Measurements from ENCODE around the gene SNX33. TPM values are rescaled to one million over a fixed set of nuclear protein-coding genes. Genes with fewer than 3 reads are reported as not detected.

Gene SNX33
- total RNA-seq, 2 experiments from 2014 or later: 3.0 to 3.2 TPM

DNA sequence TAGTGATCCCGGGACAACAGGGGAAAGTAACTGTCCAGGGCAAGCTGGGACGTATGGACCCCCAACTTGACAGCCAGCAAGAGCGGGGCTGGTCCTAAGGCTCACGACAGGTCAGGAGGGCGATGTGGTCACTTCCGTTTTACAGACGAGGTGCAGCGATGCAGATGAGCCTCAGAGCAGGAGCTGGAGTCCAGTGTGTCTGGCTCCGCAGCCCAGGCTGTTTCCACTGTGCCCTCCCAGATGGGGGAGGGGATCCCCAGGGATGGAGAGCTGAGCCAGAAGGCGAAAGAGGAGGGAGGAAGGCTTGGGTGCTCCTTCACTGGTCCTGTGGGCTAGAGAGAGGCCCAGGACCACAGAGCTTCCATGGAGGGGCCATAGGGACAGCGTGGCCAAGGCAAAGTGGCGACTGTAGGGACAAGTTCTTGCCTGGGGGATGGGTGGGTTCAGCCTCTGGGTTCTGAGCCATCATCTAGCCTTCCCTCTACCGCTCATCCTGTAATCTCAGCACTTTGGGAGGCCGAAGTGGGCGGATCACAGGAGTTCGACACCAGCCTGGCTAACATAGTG lies 5.7 kb downstream of the SNX33 start:
- Mint-ChIP-seq H3K9me3 (no peaks in the 10 kb centered on the region), H3K4me1 (ENCODE audit: low read depth) (peaks cover 37% of the 10 kb centered on the region), H3K36me3 (no peaks in the 10 kb centered on the region), H3K27me3 (no peaks in the 10 kb centered on the region), H3K4me3 (no peak overlapping the region), H3K27ac (no peak overlapping the region)
- ChIA-PET CTCF (no interaction called here), POLR2A (interaction anchor here (0.6 to 1.5 kb wide), 2 partner anchors 13 to 57 kb away, joined by 3 to 5 read pairs; partner anchors contain the start of gene IMP3)
- intact Hi-C loops (cut with micrococcal nuclease): no loop called here
- no peak for DNase-seq

GRCh38 chr15:75654201-75654907 lies 6.6 kb downstream of the SNX33 start:
- Mint-ChIP-seq H3K27ac (no peak overlapping the region), H3K4me3 (no peak overlapping the region), H3K36me3 (no peaks in the 10 kb centered on the region), H3K9me3 (no peaks in the 10 kb centered on the region), H3K27me3 (no peaks in the 10 kb centered on the region), H3K4me1 (ENCODE audit: low read depth) (peaks cover 30% of the 10 kb centered on the region)
- no peak for DNase-seq
- intact Hi-C loops (cut with micrococcal nuclease): no loop called here
- POLR2A ChIA-PET: no interaction called here
- CTCF ChIA-PET: no interaction called here

DNA sequence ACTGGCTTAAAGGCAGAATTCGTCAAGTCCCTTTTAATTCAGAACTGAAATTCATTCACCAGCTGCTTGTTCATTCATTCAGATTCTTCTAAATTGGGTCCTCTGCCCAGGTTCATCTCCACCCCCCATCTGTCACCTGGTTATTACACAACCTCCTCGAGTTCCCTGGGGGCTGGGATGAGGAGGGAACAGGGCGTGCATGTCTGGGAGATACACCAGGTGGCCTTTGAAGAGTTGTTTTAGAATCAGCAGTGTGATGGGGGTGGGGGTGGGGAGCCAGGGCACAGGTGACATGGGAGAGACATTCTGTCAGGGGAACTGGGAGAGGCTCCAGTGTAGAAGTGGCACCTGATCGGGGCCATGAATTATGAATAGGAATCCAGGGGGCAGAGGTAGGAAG lies 8.2 kb downstream of the SNX33 start:
- ChIA-PET CTCF (no interaction called here), POLR2A (no interaction called here)
- no peaks in the 10 kb centered on the region for H3K9me3 Mint-ChIP-seq
- H3K27ac Mint-ChIP-seq: no peak overlapping the region
- no peak overlapping the region for H3K4me3 Mint-ChIP-seq
- no peaks in the 10 kb centered on the region for H3K27me3 Mint-ChIP-seq
- intact Hi-C loops (cut with micrococcal nuclease): no loop called here
- no peaks in the 10 kb centered on the region for H3K36me3 Mint-ChIP-seq
- DNase-seq: no peak
- peaks cover 15% of the 10 kb centered on the region for H3K4me1 Mint-ChIP-seq (ENCODE audit: low read depth)

DNA sequence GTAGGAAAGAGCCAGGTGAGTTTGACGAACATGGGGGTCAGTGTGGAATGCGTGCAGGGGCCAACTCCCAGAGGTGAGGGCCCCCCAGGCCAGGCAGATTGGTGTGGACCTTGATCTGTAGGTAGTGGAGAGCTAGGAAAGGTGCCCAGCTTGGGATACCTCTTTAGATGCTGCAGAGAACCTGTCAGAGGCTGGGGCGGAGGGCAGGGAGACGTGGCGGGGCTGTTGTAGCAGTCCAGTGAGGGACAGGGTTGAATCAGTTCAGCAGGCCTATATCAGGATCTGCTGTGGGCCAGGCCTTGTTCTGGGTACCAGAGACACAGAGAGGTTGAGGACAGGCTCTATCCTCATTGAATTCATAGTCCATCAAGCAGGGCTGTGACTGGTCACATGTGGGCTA lies 8.6 kb downstream of the SNX33 start:
- Mint-ChIP-seq H3K4me3 (no peak overlapping the region), H3K27me3 (no peaks in the 10 kb centered on the region), H3K27ac (no peak overlapping the region), H3K36me3 (no peaks in the 10 kb centered on the region), H3K4me1 (ENCODE audit: low read depth) (peaks cover 11% of the 10 kb centered on the region), H3K9me3 (no peaks in the 10 kb centered on the region)
- CTCF ChIA-PET: no interaction called here
- DNase-seq: no peak
- POLR2A ChIA-PET: no interaction called here
- intact Hi-C loops (cut with micrococcal nuclease): no loop called here

DNA sequence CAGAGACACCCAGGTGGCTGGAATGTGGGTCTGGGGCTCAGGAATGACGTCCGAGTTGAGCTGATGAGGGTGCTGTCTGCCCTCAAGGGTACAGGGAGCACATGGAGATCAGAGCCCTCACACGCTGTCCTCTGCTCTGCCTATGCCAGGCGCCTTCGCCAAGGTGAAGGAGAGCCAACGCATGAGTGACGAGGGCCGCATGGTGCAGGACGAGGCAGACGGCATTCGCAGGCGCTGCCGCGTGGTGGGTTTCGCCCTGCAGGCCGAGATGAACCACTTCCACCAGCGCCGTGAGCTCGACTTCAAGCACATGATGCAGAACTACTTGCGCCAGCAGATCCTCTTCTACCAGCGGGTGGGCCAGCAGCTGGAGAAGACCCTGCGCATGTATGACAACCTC lies 9.1 kb downstream of the SNX33 start:
- DNase-seq: no peak
- Mint-ChIP-seq H3K36me3 (no peaks in the 10 kb centered on the region), H3K9me3 (no peaks in the 10 kb centered on the region), H3K4me3 (no peak overlapping the region), H3K27ac (no peak overlapping the region), H3K27me3 (no peaks in the 10 kb centered on the region), H3K4me1 (ENCODE audit: low read depth) (peaks cover 6% of the 10 kb centered on the region)
- intact Hi-C loops (cut with micrococcal nuclease): no loop called here
- ChIA-PET CTCF (no interaction called here), POLR2A (no interaction called here)

GRCh38 chr15:75659141-75659771 lies 11.5 kb downstream of the SNX33 start:
- CTCF ChIA-PET: no interaction called here
- Mint-ChIP-seq H3K36me3 (no peaks in the 10 kb centered on the region), H3K4me3 (no peak overlapping the region), H3K27ac (no peak overlapping the region), H3K9me3 (no peaks in the 10 kb centered on the region), H3K27me3 (no peaks in the 10 kb centered on the region), H3K4me1 (ENCODE audit: low read depth) (no peaks in the 10 kb centered on the region)
- POLR2A ChIA-PET: no interaction called here
- intact Hi-C loops (cut with micrococcal nuclease): no loop called here
- DNase-seq: no peak

GRCh38 chr15:75659928-75660645 lies 12.4 kb downstream of the SNX33 start:
- Mint-ChIP-seq H3K36me3 (no peaks in the 10 kb centered on the region), H3K27me3 (no peaks in the 10 kb centered on the region), H3K9me3 (no peaks in the 10 kb centered on the region), H3K4me3 (no peak overlapping the region), H3K27ac (no peak overlapping the region), H3K4me1 (ENCODE audit: low read depth) (no peaks in the 10 kb centered on the region)
- CTCF ChIA-PET: no interaction called here
- intact Hi-C loops (cut with micrococcal nuclease): no loop called here
- POLR2A ChIA-PET: no interaction called here
- DNase-seq: no peak

GRCh38 chr15:75661100-75661755 lies 13.5 kb downstream of the SNX33 start:
- H3K9me3 Mint-ChIP-seq: no peaks in the 10 kb centered on the region
- H3K4me3 Mint-ChIP-seq: no peak overlapping the region
- intact Hi-C loops (cut with micrococcal nuclease): no loop called here
- H3K36me3 Mint-ChIP-seq: no peaks in the 10 kb centered on the region
- ChIA-PET POLR2A (no interaction called here), CTCF (no interaction called here)
- no peak for DNase-seq
- no peaks in the 10 kb centered on the region for H3K27me3 Mint-ChIP-seq
- no peaks in the 10 kb centered on the region for H3K4me1 Mint-ChIP-seq (ENCODE audit: low read depth)
- H3K27ac Mint-ChIP-seq: no peak overlapping the region

DNA sequence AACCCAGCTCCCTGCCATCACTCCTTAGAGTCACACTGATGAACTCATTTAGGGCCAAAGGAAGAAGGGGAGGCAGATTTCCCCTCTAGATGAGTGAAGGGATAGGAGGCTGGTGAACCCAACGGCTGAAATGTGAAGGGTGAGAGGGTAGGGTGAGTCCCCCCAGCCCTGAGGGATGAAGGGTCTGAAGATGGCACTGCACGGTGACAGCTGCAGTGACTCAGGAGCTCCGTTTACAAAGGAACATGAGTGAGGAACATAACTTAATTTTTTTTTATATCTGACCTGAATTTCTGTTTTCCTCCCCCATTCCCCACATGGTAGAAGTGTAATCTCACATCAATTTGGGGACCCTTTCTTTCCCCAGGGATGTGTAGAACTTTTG lies 14.0 kb downstream of the SNX33 start:
- H3K4me1 Mint-ChIP-seq (ENCODE audit: low read depth): no peaks in the 10 kb centered on the region
- no peak overlapping the region for H3K27ac Mint-ChIP-seq
- no peaks in the 10 kb centered on the region for H3K27me3 Mint-ChIP-seq
- CTCF ChIA-PET: no interaction called here
- no peak overlapping the region for H3K4me3 Mint-ChIP-seq
- DNase-seq: no peak
- intact Hi-C loops (cut with micrococcal nuclease): no loop called here
- no peaks in the 10 kb centered on the region for H3K36me3 Mint-ChIP-seq
- POLR2A ChIA-PET: no interaction called here
- H3K9me3 Mint-ChIP-seq: no peaks in the 10 kb centered on the region

DNA sequence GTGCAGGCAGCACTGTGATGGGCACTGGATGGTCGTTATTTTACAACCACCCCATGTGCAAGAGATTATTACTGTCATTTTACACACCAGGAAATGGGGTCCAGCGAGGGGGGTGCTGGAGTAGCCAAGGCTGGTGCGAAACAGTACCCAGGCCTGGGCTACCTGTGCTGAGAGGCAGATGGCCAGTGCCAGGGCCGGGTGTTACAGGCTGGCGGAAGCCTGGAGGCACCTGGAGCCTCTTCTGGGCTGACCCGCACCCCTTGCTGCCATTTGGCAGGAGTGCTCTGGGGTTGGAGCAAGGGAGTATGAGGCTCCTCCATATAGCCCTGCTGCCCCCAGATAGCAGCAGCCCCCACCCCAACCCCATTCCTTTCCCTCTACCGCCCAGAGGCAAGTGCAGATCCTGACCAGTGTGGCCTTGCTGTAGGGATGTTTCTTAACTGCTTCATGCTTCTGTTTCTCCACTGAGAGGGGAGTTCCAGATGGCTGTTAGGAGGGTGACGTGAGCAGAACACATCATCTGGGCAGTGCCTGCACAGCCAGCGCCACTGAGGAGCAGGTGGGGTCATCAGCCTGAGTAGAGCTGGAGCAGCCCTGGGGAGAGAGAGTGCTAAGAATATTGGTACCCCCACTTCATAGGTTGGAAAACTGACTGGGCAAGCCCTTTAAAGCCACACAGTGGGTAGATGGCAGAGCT lies 15.3 kb downstream of the SNX33 start:
- ChIA-PET POLR2A (no interaction called here), CTCF (no interaction called here)
- Mint-ChIP-seq H3K4me1 (ENCODE audit: low read depth) (no peaks in the 10 kb centered on the region), H3K27ac (no peak overlapping the region), H3K36me3 (no peaks in the 10 kb centered on the region), H3K27me3 (no peaks in the 10 kb centered on the region), H3K4me3 (no peak overlapping the region), H3K9me3 (no peaks in the 10 kb centered on the region)
- DNase-seq: no peak
- intact Hi-C loops (cut with micrococcal nuclease): no loop called here

GRCh38 chr15:75663931-75664421 lies 16.3 kb downstream of the SNX33 start:
- intact Hi-C loops (cut with micrococcal nuclease): no loop called here
- no peak overlapping the region for H3K27ac Mint-ChIP-seq
- H3K4me3 Mint-ChIP-seq: no peak overlapping the region

More at GRCh38 chr15:75663931-75664421, 16.3 kb downstream of the SNX33 start:
- no peaks in the 10 kb centered on the region for H3K36me3 Mint-ChIP-seq
- no peaks in the 10 kb centered on the region for H3K27me3 Mint-ChIP-seq
- POLR2A ChIA-PET: no interaction called here
- CTCF ChIA-PET: no interaction called here
- H3K9me3 Mint-ChIP-seq: no peaks in the 10 kb centered on the region
- no peaks in the 10 kb centered on the region for H3K4me1 Mint-ChIP-seq (ENCODE audit: low read depth)
- DNase-seq: no peak
